HCT116 (cell line): ENCODE measurements around the gene ANKRD44. TPM values are rescaled to one million over a fixed set of nuclear protein-coding genes. Genes with fewer than 3 reads are reported as not detected.

Source experiments
- ATAC-seq: fragments of 200-7000 bp; cut with Tn5 transposase; 2 replicates; pipeline ENCODE4 v1.9.1; 2020; ENCODE audit warnings: mild to moderate bottlenecking, moderate library complexity
- BruUV-seq: library from RNA; stranded (reverse); fragments of 400-500 nt; replicated peaks from 2 replicates; lab custom pipeline; 2021; lab: Mats Ljungman, UMichigan
- CTCF ChIA-PET: fragments of 300-600 bp; sonication (Branson Sonifier 250); formaldehyde crosslinking; loops from one replicate; lab custom pipeline; 2021; ENCODE audit warnings: antibody characterized with exemption; lab: Charles Lee
- POLR2A ChIA-PET: fragments of 300-600, 350-600 bp; sonication (Branson Sonifier 250); formaldehyde crosslinking; loops from one replicate; lab custom pipeline; 2021; ENCODE audit warnings: antibody characterized with exemption; lab: Charles Lee
- RAD21 ChIA-PET, 2 experiments: fragments of 300-600 bp; sonication (Branson Sonifier 250); formaldehyde crosslinking; loops; one replicate each; lab custom pipeline; 2023; ENCODE audit warnings: low total read pairs in 2 of 2; ENCODE audit not compliant: uncharacterized antibody in 2 of 2, unreplicated experiment in 2 of 2, low non-redundant PET in 1 of 2; lab: Charles Lee
- DNase-seq: peaks from one replicate; pipeline ENCODE4 v3.0.0-alpha.2; 2010; ENCODE audit warnings: low read depth, low spot score
- H2AFZ ChIP-seq: fragments of 200-600 bp; shearing (Covaris generic), sonication (generic); 2 replicates; pipeline ENCODE4 v1.6.1; 2017; ENCODE audit warnings: low read depth, mixed run types, mixed read lengths, antibody characterized with exemption, low read length; ENCODE audit not compliant: poor library complexity, severe bottlenecking
- H3K27ac ChIP-seq: 2 replicates; pipeline ENCODE4 v1.5.1; 2012; ENCODE audit warnings: low read depth, low read length
- H3K27me3 ChIP-seq: fragments of 200-600 bp; sonication (generic); 2 replicates; pipeline ENCODE4 v1.6.1; 2016; ENCODE audit warnings: mixed run types, low read length, mixed read lengths; ENCODE audit not compliant: insufficient read depth
- H3K36me3 ChIP-seq, 2 experiments: fragments of 200-500 bp in 1 of 2; fragments of 200-600 bp in 1 of 2; sonication (Bioruptor generic) in 1 of 2; sonication (generic) in 1 of 2; 2 replicates each; pipeline versions ENCODE4 v1.5.1 to v1.6.1; 2014 to 2016; ENCODE audit warnings: low read length in 2 of 2, inconsistent platforms in 1 of 2, mixed read lengths in 1 of 2, mixed run types in 1 of 2; ENCODE audit not compliant: insufficient read depth in 2 of 2, control insufficient read depth in 1 of 2
- H3K4me1 ChIP-seq, 2 experiments: fragments of 200-600 bp in 1 of 2; sonication (generic) in 1 of 2; 2 replicates each; pipeline versions ENCODE4 v1.5.1 to v1.6.1; 2012 to 2017; ENCODE audit warnings: low read length in 2 of 2, inconsistent platforms in 1 of 2, mild to moderate bottlenecking in 1 of 2, mixed read lengths in 1 of 2, mixed run types in 1 of 2, moderate library complexity in 1 of 2; ENCODE audit not compliant: insufficient read depth in 2 of 2, control insufficient read depth in 1 of 2
- H3K4me2 ChIP-seq: fragments of 200-600 bp; sonication (generic); 2 replicates; pipeline ENCODE4 v1.6.1; 2017; ENCODE audit warnings: mixed run types, low read length, mixed read lengths
- H3K4me3 ChIP-seq, 2 experiments: fragments of 200-600 bp in 1 of 2; sonication (generic) in 1 of 2; replicated peaks in 1 of 2; 2 replicates each; pipeline ENCODE4 v1.5.1; 2011 to 2016; ENCODE audit warnings: low read length in 2 of 2, control low read depth in 1 of 2, low read depth in 1 of 2, mild to moderate bottlenecking in 1 of 2, mixed read lengths in 1 of 2, mixed run types in 1 of 2
- H3K79me2 ChIP-seq: fragments of 200-600 bp; sonication (generic); 2 replicates; pipeline ENCODE4 v1.6.1; 2017; ENCODE audit warnings: mild to moderate bottlenecking, mixed run types, low read length, moderate library complexity, mixed read lengths; ENCODE audit not compliant: insufficient read depth
- H3K9ac ChIP-seq: fragments of 200-600 bp; sonication (generic); 2 replicates; pipeline ENCODE4 v1.6.1; 2016; ENCODE audit warnings: low read length, mixed read lengths
- H3K9me2 ChIP-seq: fragments of 200-600 bp; sonication (generic), shearing (Covaris generic); 2 replicates; pipeline ENCODE4 v1.6.1; 2017; ENCODE audit warnings: mixed run types, mild to moderate bottlenecking, moderate library complexity; ENCODE audit not compliant: insufficient read depth
- H3K9me3 ChIP-seq, 2 experiments: fragments of 200-500 bp in 1 of 2; fragments of 200-600 bp in 1 of 2; sonication (Bioruptor generic) in 1 of 2; sonication (generic) in 1 of 2; 2 replicates each; pipeline ENCODE4 v1.6.1; 2014 to 2017; ENCODE audit warnings: low read length in 2 of 2, mixed read lengths in 2 of 2, inconsistent platforms in 1 of 2, low read depth in 1 of 2, mild to moderate bottlenecking in 1 of 2, mixed run types in 1 of 2, moderate library complexity in 1 of 2; ENCODE audit not compliant: control insufficient read depth in 1 of 2, insufficient read depth in 1 of 2
- H4K20me1 ChIP-seq: fragments of 200-600 bp; sonication (generic), shearing (Covaris generic); 2 replicates; pipeline ENCODE4 v1.6.1; 2017; ENCODE audit warnings: mixed run types, mild to moderate bottlenecking, moderate library complexity; ENCODE audit not compliant: insufficient read depth
- ATF3 ChIP-seq: IDR thresholded peaks from 2 replicates; pipeline ENCODE4 v1.6.1; 2012
- CBX3 ChIP-seq: IDR thresholded peaks from 2 replicates; pipeline ENCODE4 v1.6.1; 2012; ENCODE audit warnings: low read depth
- EZH2phosphoT487 ChIP-seq: fragments of 200-600 bp; IDR thresholded peaks from 2 replicates; pipeline ENCODE4 v1.6.1; 2018; ENCODE audit warnings: antibody characterized with exemption, borderline replicate concordance
- JUND ChIP-seq: IDR thresholded peaks from 2 replicates; pipeline ENCODE4 v1.6.1; 2012
- REST ChIP-seq: IDR thresholded peaks from 2 replicates; pipeline ENCODE4 v1.6.1; 2012; ENCODE audit warnings: low read depth
- SP1 ChIP-seq: IDR thresholded peaks from 2 replicates; pipeline ENCODE4 v1.6.1; 2012; ENCODE audit warnings: low read depth
- SRF ChIP-seq: IDR thresholded peaks from 2 replicates; pipeline ENCODE4 v1.6.1; 2012; ENCODE audit warnings: low read depth
- TCF7L2 ChIP-seq: IDR thresholded peaks from 2 replicates; pipeline ENCODE4 v1.7.0; 2011; ENCODE audit warnings: borderline replicate concordance, inconsistent platforms; ENCODE audit not compliant: insufficient read depth, insufficient read length; ENCODE audit errors: extremely low read depth
- YY1 ChIP-seq: IDR thresholded peaks from 2 replicates; pipeline ENCODE4 v1.6.1; 2011; ENCODE audit warnings: low read length, low read depth, moderate library complexity, mild to moderate bottlenecking; ENCODE audit not compliant: insufficient replicate concordance; ENCODE audit errors: extremely low read depth
- ZBTB33 ChIP-seq: IDR thresholded peaks from 2 replicates; pipeline ENCODE4 v1.6.1; 2011; ENCODE audit warnings: mild to moderate bottlenecking, low read length, moderate library complexity; ENCODE audit not compliant: insufficient replicate concordance; ENCODE audit errors: extremely low read depth
- ZFX ChIP-seq: fragments of 450-650 bp; IDR thresholded peaks from 2 replicates; pipeline ENCODE4 v1.6.1; 2017
- ZNF274 ChIP-seq: fragments of 200-500 bp; sonication (Bioruptor generic); IDR thresholded peaks from 2 replicates; pipeline ENCODE4 v1.6.1; 2014; ENCODE audit warnings: mild to moderate bottlenecking, low read depth, low read length, inconsistent platforms
- intact Hi-C: fragments of 100-400 bp; cut with micrococcal nuclease; formaldehyde crosslinking; loops from 2 replicates; pipeline ENCODE4 v1.10.0; 2022
- total RNA-seq: library from RNA; stranded (reverse); gene quantifications from one replicate; pipeline ENCODE4 v1.2.1, GENCODE V29; 2021; ENCODE audit not compliant: unreplicated experiment

ANKRD44 gene
- total RNA-seq, 1 experiment from 2014 or later = 2.7 TPM

GRCh38 chr2:197207106-197207505 is 103.5 kb downstream of the ANKRD44 start:
- ATAC-seq (no peak), DNase-seq (no peak)
- Histone ChIP-seq H3K9ac (no peak overlapping the region), H3K27me3 (no peaks in the 10 kb centered on the region), H3K9me2 (no peaks in the 10 kb centered on the region), H3K4me1 (no peaks in the 10 kb centered on the region), H4K20me1 (no peaks in the 10 kb centered on the region), H3K9me3 (no peaks in the 10 kb centered on the region), H3K4me3 (no peak overlapping the region), H3K36me3 (no peaks in the 10 kb centered on the region), H3K79me2 (no peaks in the 10 kb centered on the region), H2AFZ (no peak overlapping the region), H3K27ac (no peak overlapping the region), H3K4me2 (no peak overlapping the region)
- ChIA-PET POLR2A (no interaction called here), CTCF (no interaction called here), RAD21 (no interaction called here)
- no TSS peak for BruUV-seq
- intact Hi-C loops = no loop called here
- TF ChIP-seq SRF = no peak
- no peak for TF ChIP-seq EZH2phosphoT487
- TF ChIP-seq JUND = no peak
- no peak for TF ChIP-seq ZBTB33
- no peak for TF ChIP-seq CBX3
- no peak for TF ChIP-seq TCF7L2

- Histone ChIP-seq H3K4me2 (no peak overlapping the region), H3K27ac (no peak overlapping the region), H2AFZ (no peak overlapping the region), H3K36me3 (no peaks in the 10 kb centered on the region), H3K27me3 (no peaks in the 10 kb centered on the region), H4K20me1 (no peaks in the 10 kb centered on the region), H3K79me2 (no peaks in the 10 kb centered on the region), H3K9ac (no peak overlapping the region), H3K4me1 (no peaks in the 10 kb centered on the region), H3K9me3 (no peaks in the 10 kb centered on the region), H3K4me3 (no peak overlapping the region), H3K9me2 (no peaks in the 10 kb centered on the region)
- ChIA-PET POLR2A (no interaction called here), CTCF (no interaction called here), RAD21 (no interaction called here)
- no peak for ATAC-seq
- DNase-seq = no peak
- no TSS peak for BruUV-seq
- TF ChIP-seq ZFX = no peak
- no peak for TF ChIP-seq YY1
- TF ChIP-seq REST = no peak
- no peak for TF ChIP-seq JUND
- TF ChIP-seq EZH2phosphoT487 = no peak
- no peak for TF ChIP-seq CBX3
- TF ChIP-seq ZNF274 = no peak
- TF ChIP-seq SP1 = no peak
- TF ChIP-seq ATF3 = no peak
- intact Hi-C loops = no loop called here
Measured at GRCh38 chr2:197205585-197206215, 104.9 kb downstream of the ANKRD44 start.
